ENCODE measurements around the gene KCND3. TPM values are rescaled to one million over a fixed set of nuclear protein-coding genes. Genes with fewer than 3 reads are reported as not detected.
"Not testable (repeated sequence)": the region's sequence is repeated elsewhere in the genome, so short reads cannot be mapped to it uniquely, and the experiment has no call there.

Gene KCND3
- total and polyA plus RNA-seq, 2 experiments from 2014 or later = 0.10 to 0.18 TPM

- peaks cover 19% of the 10 kb centered on the region for H3K27me3 Mint-ChIP-seq (ENCODE audit: insufficient read depth, low read depth, poor library complexity)
- Histone ChIP-seq H3K79me2 (replicated peaks; ENCODE audit: insufficient read depth) (no peaks in the 10 kb centered on the region), H3K27ac (ENCODE audit: low read depth) (no peak overlapping the region), H3K27me3 (ENCODE audit: insufficient read depth) (peaks cover 18% of the 10 kb centered on the region), H3F3A (replicated peaks; ENCODE audit: low read depth) (peaks cover 11% of the 10 kb centered on the region), H2AFZ (no peak overlapping the region), H3K4me2 (no peak overlapping the region), H3K36me3 (ENCODE audit: insufficient read depth) (no peaks in the 10 kb centered on the region), H3K4me1 (ENCODE audit: insufficient read depth) (peaks cover 6% of the 10 kb centered on the region; the same call in 1 of the 2 replicates), H4K20me1 (replicated peaks; ENCODE audit: insufficient read depth) (no peaks in the 10 kb centered on the region), H3K4me3 (no peak overlapping the region), H3K9me2 (ENCODE audit: insufficient read depth) (no peaks in the 10 kb centered on the region)
- no peaks in the 10 kb centered on the region for H3K36me3 Mint-ChIP-seq (ENCODE audit: low read depth)
- H3K9me3 Mint-ChIP-seq = no peaks in the 10 kb centered on the region; the same call in 2 of the 3 replicates
- H3K4me1 Mint-ChIP-seq = peaks cover 9% of the 10 kb centered on the region
- no peak overlapping the region for H3K27ac Mint-ChIP-seq
- TF ChIP-seq, protein P1, sequence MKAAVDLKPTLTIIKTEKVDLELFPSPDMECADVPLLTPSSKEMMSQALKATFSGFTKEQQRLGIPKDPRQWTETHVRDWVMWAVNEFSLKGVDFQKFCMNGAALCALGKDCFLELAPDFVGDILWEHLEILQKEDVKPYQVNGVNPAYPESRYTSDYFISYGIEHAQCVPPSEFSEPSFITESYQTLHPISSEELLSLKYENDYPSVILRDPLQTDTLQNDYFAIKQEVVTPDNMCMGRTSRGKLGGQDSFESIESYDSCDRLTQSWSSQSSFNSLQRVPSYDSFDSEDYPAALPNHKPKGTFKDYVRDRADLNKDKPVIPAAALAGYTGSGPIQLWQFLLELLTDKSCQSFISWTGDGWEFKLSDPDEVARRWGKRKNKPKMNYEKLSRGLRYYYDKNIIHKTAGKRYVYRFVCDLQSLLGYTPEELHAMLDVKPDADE (IDR thresholded peaks at IDR 0.05) = no peak
- no peak for TF ChIP-seq EZH2phosphoT487 (IDR thresholded peaks at IDR 0.05; ENCODE audit: unreplicated experiment)
- no peak for TF ChIP-seq ZNF331 (CRISPR knock-in tag; IDR thresholded peaks at IDR 0.05; ENCODE audit: low read depth)
- TF ChIP-seq POLR2AphosphoS5 (IDR thresholded peaks at IDR 0.05; ENCODE audit: low read depth) = no peak
- no peak overlapping the region for H3K4me3 Mint-ChIP-seq
- ATAC-seq (no peak), DNase-seq (ENCODE audit: low spot score) (no peak)
Observed at GRCh38 chr1:111743679-111744101, 245.8 kb downstream of the KCND3 start.

GRCh38 chr1:111742938-111743549, 246.4 kb downstream of the KCND3 start:
- Histone ChIP-seq H4K20me1 (replicated peaks; ENCODE audit: insufficient read depth) (no peaks in the 10 kb centered on the region), H3K4me2 (no peak overlapping the region), H3F3A (replicated peaks; ENCODE audit: low read depth) (peaks cover 11% of the 10 kb centered on the region), H2AFZ (no peak overlapping the region), H3K27ac (ENCODE audit: low read depth) (no peak overlapping the region), H3K36me3 (ENCODE audit: insufficient read depth) (no peaks in the 10 kb centered on the region), H3K4me3 (no peak overlapping the region), H3K27me3 (ENCODE audit: insufficient read depth) (peaks cover 18% of the 10 kb centered on the region), H3K9me2 (ENCODE audit: insufficient read depth) (no peaks in the 10 kb centered on the region), H3K4me1 (ENCODE audit: insufficient read depth) (peaks cover 6% of the 10 kb centered on the region; the same call in 1 of the 2 replicates), H3K79me2 (replicated peaks; ENCODE audit: insufficient read depth) (no peaks in the 10 kb centered on the region)
- H3K4me1 Mint-ChIP-seq = peaks cover 6% of the 10 kb centered on the region; the same call in 2 of the 3 replicates
- no peak overlapping the region for H3K27ac Mint-ChIP-seq
- DNase-seq (ENCODE audit: low spot score) = no peak
- no peak for ATAC-seq
- peaks cover under 1% of the 10 kb centered on the region; the same call in 1 of the 3 replicates for H3K36me3 Mint-ChIP-seq (ENCODE audit: low read depth)
- peaks cover 17% of the 10 kb centered on the region for H3K27me3 Mint-ChIP-seq (ENCODE audit: insufficient read depth, low read depth, poor library complexity)
- no peaks in the 10 kb centered on the region; the same call in 1 of the 3 replicates for H3K9me3 Mint-ChIP-seq
- TF ChIP-seq, protein P2, sequence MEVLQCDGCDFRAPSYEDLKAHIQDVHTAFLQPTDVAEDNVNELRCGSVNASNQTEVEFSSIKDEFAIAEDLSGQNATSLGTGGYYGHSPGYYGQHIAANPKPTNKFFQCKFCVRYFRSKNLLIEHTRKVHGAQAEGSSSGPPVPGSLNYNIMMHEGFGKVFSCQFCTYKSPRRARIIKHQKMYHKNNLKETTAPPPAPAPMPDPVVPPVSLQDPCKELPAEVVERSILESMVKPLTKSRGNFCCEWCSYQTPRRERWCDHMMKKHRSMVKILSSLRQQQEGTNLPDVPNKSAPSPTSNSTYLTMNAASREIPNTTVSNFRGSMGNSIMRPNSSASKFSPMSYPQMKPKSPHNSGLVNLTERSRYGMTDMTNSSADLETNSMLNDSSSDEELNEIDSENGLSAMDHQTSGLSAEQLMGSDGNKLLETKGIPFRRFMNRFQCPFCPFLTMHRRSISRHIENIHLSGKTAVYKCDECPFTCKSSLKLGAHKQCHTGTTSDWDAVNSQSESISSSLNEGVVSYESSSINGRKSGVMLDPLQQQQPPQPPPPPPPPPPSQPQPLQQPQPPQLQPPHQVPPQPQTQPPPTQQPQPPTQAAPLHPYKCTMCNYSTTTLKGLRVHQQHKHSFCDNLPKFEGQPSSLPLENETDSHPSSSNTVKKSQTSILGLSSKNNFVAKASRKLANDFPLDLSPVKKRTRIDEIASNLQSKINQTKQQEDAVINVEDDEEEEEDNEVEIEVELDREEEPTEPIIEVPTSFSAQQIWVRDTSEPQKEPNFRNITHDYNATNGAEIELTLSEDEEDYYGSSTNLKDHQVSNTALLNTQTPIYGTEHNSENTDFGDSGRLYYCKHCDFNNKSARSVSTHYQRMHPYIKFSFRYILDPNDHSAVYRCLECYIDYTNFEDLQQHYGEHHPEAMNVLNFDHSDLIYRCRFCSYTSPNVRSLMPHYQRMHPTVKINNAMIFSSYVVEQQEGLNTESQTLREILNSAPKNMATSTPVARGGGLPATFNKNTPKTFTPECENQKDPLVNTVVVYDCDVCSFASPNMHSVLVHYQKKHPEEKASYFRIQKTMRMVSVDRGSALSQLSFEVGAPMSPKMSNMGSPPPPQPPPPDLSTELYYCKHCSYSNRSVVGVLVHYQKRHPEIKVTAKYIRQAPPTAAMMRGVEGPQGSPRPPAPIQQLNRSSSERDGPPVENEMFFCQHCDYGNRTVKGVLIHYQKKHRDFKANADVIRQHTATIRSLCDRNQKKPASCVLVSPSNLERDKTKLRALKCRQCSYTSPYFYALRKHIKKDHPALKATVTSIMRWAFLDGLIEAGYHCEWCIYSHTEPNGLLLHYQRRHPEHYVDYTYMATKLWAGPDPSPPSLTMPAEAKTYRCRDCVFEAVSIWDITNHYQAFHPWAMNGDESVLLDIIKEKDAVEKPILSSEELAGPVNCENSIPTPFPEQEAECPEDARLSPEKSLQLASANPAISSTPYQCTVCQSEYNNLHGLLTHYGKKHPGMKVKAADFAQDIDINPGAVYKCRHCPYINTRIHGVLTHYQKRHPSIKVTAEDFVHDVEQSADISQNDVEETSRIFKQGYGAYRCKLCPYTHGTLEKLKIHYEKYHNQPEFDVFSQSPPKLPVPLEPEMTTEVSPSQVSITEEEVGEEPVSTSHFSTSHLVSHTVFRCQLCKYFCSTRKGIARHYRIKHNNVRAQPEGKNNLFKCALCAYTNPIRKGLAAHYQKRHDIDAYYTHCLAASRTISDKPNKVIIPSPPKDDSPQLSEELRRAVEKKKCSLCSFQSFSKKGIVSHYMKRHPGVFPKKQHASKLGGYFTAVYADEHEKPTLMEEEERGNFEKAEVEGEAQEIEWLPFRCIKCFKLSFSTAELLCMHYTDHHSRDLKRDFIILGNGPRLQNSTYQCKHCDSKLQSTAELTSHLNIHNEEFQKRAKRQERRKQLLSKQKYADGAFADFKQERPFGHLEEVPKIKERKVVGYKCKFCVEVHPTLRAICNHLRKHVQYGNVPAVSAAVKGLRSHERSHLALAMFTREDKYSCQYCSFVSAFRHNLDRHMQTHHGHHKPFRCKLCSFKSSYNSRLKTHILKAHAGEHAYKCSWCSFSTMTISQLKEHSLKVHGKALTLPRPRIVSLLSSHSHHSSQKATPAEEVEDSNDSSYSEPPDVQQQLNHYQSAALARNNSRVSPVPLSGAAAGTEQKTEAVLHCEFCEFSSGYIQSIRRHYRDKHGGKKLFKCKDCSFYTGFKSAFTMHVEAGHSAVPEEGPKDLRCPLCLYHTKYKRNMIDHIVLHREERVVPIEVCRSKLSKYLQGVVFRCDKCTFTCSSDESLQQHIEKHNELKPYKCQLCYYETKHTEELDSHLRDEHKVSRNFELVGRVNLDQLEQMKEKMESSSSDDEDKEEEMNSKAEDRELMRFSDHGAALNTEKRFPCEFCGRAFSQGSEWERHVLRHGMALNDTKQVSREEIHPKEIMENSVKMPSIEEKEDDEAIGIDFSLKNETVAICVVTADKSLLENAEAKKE (CRISPR knock-in tag; IDR thresholded peaks at IDR 0.05) = no peak
- TF ChIP-seq, protein P3, sequence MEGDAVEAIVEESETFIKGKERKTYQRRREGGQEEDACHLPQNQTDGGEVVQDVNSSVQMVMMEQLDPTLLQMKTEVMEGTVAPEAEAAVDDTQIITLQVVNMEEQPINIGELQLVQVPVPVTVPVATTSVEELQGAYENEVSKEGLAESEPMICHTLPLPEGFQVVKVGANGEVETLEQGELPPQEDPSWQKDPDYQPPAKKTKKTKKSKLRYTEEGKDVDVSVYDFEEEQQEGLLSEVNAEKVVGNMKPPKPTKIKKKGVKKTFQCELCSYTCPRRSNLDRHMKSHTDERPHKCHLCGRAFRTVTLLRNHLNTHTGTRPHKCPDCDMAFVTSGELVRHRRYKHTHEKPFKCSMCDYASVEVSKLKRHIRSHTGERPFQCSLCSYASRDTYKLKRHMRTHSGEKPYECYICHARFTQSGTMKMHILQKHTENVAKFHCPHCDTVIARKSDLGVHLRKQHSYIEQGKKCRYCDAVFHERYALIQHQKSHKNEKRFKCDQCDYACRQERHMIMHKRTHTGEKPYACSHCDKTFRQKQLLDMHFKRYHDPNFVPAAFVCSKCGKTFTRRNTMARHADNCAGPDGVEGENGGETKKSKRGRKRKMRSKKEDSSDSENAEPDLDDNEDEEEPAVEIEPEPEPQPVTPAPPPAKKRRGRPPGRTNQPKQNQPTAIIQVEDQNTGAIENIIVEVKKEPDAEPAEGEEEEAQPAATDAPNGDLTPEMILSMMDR (conservative IDR thresholded peaks at IDR 0.05; ENCODE audit: low read depth in 2 of 2) = peak in 1 of 2 experiments; percentile 16; a peak in 1 of 4 replicates
- no peak for TF ChIP-seq NANOG (IDR thresholded peaks at IDR 0.05; ENCODE audit: borderline replicate concordance)
- no peak overlapping the region for H3K4me3 Mint-ChIP-seq

DNA sequence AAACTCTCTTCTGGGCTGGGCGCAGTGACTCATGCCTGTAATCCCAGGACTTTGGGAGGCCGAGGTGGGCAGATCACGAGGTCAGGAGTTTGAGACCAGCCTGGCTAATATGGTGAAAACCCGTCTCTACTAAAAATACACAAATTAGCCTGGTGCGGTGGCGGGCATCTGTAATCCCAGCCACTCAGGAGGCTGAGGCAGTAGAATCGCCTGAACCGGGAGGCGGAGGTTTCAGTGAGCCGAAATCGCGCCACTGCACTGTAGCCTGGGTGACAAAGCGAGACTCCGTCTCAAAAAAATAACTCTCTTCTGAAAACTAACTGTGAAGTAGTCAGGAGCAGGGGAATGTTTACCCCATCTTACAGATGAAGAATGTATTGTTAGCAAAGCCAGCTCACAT, 247.2 kb downstream of the KCND3 start:
- H3K36me3 ChIP-seq (ENCODE audit: insufficient read depth); H2AFZ ChIP-seq; H3K9me2 ChIP-seq (ENCODE audit: insufficient read depth); H3K4me2 ChIP-seq; ATAC-seq; H3K4me3 ChIP-seq; H3K9me3 Mint-ChIP-seq; H3K4me1 Mint-ChIP-seq; H3K79me2 ChIP-seq (replicated peaks; ENCODE audit: insufficient read depth); H3K27ac ChIP-seq (ENCODE audit: low read depth); H3K27ac Mint-ChIP-seq; H3K36me3 Mint-ChIP-seq (ENCODE audit: low read depth); H4K20me1 ChIP-seq (replicated peaks; ENCODE audit: insufficient read depth); DNase-seq (ENCODE audit: low spot score); H3K4me3 Mint-ChIP-seq: not testable (repeated sequence)
- H3K4me1 ChIP-seq (ENCODE audit: insufficient read depth) = peaks cover 12% of the 10 kb centered on the region
- H3F3A ChIP-seq (replicated peaks; ENCODE audit: low read depth) = peaks cover 17% of the 10 kb centered on the region
- peaks cover 19% of the 10 kb centered on the region for H3K27me3 Mint-ChIP-seq (ENCODE audit: insufficient read depth, low read depth, poor library complexity)
- H3K27me3 ChIP-seq (ENCODE audit: insufficient read depth) = peaks cover 18% of the 10 kb centered on the region
